ENCODE results near the gene TACC2.

TACC2 gene

GRCh38 chr10:122147663-122148062, 158.7 kb downstream of the TACC2 start:
- no peak for DNase-seq (ENCODE audit: low read depth)
- no peak overlapping the region for H3K4me3 ChIP-seq (ENCODE audit: low read length)
- no peak for TF ChIP-seq CTCF (conservative IDR thresholded peaks at IDR 0.05; ENCODE audit: low read depth, low read length)

- TF ChIP-seq CTCF (conservative IDR thresholded peaks at IDR 0.05; ENCODE audit: low read depth, low read length), result no peak
- no peak for DNase-seq (ENCODE audit: low read depth)
- no peak overlapping the region for H3K4me3 ChIP-seq (ENCODE audit: low read length)
Measured at GRCh38 chr10:122148876-122149560, 160.1 kb downstream of the TACC2 start.

- no peak for DNase-seq (ENCODE audit: low read depth)
- TF ChIP-seq CTCF (conservative IDR thresholded peaks at IDR 0.05; ENCODE audit: low read depth, low read length), result no peak
Measured at GRCh38 chr10:122149561-122150505, 160.9 kb downstream of the TACC2 start.

GRCh38 chr10:122151121-122151694, 162.2 kb downstream of the TACC2 start:
- no peak for TF ChIP-seq CTCF (conservative IDR thresholded peaks at IDR 0.05; ENCODE audit: low read depth, low read length)
- H3K4me3 ChIP-seq (ENCODE audit: low read length), result no peak overlapping the region
- DNase-seq (ENCODE audit: low read depth), result no peak

More at GRCh38 chr10:122149561-122150505, 160.9 kb downstream of the TACC2 start:
- H3K4me3 ChIP-seq (ENCODE audit: low read length), result peak overlapping the region; percentile 4

- DNase-seq (ENCODE audit: low read depth), result no peak
- H3K4me3 ChIP-seq (ENCODE audit: low read length), result no peak overlapping the region
- no peak for TF ChIP-seq CTCF (conservative IDR thresholded peaks at IDR 0.05; ENCODE audit: low read depth, low read length)
Measured at GRCh38 chr10:122152544-122152943, 163.6 kb downstream of the TACC2 start.

GRCh38 chr10:122154031-122154544, 165.1 kb downstream of the TACC2 start:
- no peak overlapping the region for H3K4me3 ChIP-seq (ENCODE audit: low read length)
- no peak for DNase-seq (ENCODE audit: low read depth)
- TF ChIP-seq CTCF (conservative IDR thresholded peaks at IDR 0.05; ENCODE audit: low read depth, low read length), result no peak

Data from retinal pigment epithelial cell (primary cell).